ENCODE results near the gene REPIN1. TPM values are rescaled to one million over a fixed set of nuclear protein-coding genes. Genes with fewer than 3 reads are reported as not detected.

REPIN1 gene
- total RNA-seq, 1 donor from 2014 or later = 86.0 TPM

- intact Hi-C loops (cut with DNase I) = no loop called here
- ATAC-seq = no peak
- Histone ChIP-seq H3K9me3 (no peaks in the 10 kb centered on the region), H3K36me3 (peaks cover 50% of the 10 kb centered on the region), H3K4me1 (peaks cover 47% of the 10 kb centered on the region), H3K4me3 (no peak overlapping the region), H3K27ac (no peak overlapping the region), H3K27me3 (ENCODE audit: low read depth) (no peaks in the 10 kb centered on the region)
- TF ChIP-seq CTCF (IDR thresholded peaks at IDR 0.05) = no peak
- DNase-seq = no peak
These were observed 5.8 kb downstream of the REPIN1 start for GRCh38 chr7:150374472-150374871.

GRCh38 chr7:150375662-150376521 lies 7.3 kb downstream of the REPIN1 start:
- H3K27ac ChIP-seq = no peak overlapping the region
- peaks cover 42% of the 10 kb centered on the region for H3K4me1 ChIP-seq
- DNase-seq (no peak), ATAC-seq (no peak)
- H3K9me3 ChIP-seq = no peaks in the 10 kb centered on the region
- no peak for TF ChIP-seq CTCF (IDR thresholded peaks at IDR 0.05)
- no peak overlapping the region for H3K4me3 ChIP-seq
- H3K27me3 ChIP-seq (ENCODE audit: low read depth) = no peaks in the 10 kb centered on the region
- intact Hi-C loops (cut with DNase I) = no loop called here
- peaks cover 38% of the 10 kb centered on the region for H3K36me3 ChIP-seq

GRCh38 chr7:150376560-150376959 lies 7.9 kb downstream of the REPIN1 start:
- Histone ChIP-seq H3K9me3 (no peaks in the 10 kb centered on the region), H3K4me1 (peaks cover 39% of the 10 kb centered on the region), H3K36me3 (peaks cover 32% of the 10 kb centered on the region), H3K27me3 (ENCODE audit: low read depth) (no peaks in the 10 kb centered on the region), H3K27ac (no peak overlapping the region), H3K4me3 (no peak overlapping the region)
- DNase-seq (no peak), ATAC-seq (no peak)
- TF ChIP-seq CTCF (IDR thresholded peaks at IDR 0.05) = no peak
- intact Hi-C loops (cut with DNase I) = no loop called here

DNA sequence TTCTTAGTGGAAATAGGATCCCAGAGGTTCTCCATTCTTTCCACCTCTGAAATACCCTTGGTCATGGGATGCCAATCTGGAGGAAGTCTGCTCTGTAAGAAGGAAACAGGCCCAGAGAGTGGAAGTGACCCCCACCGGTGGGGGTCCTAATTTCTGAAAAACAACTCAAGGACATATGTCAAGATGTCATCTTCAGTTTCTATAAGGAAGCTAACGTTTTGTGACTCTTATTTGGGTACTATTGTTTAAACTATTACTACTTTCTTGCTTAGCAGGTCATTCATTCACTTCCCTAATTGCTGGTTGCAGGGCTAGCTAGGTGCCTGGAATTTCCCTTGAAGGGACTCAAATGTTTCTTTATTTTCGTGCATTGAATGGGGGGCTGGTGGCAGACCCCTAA lies 8.6 kb downstream of the REPIN1 start:
- Histone ChIP-seq H3K4me3 (no peak overlapping the region), H3K9me3 (no peaks in the 10 kb centered on the region), H3K36me3 (peaks cover 25% of the 10 kb centered on the region), H3K27ac (peak overlapping the region; percentile 91), H3K4me1 (peaks cover 39% of the 10 kb centered on the region), H3K27me3 (ENCODE audit: low read depth) (no peaks in the 10 kb centered on the region)
- TF ChIP-seq CTCF (IDR thresholded peaks at IDR 0.05) = no peak
- no peak for DNase-seq
- intact Hi-C loops (cut with DNase I) = no loop called here
- ATAC-seq = no peak

DNA sequence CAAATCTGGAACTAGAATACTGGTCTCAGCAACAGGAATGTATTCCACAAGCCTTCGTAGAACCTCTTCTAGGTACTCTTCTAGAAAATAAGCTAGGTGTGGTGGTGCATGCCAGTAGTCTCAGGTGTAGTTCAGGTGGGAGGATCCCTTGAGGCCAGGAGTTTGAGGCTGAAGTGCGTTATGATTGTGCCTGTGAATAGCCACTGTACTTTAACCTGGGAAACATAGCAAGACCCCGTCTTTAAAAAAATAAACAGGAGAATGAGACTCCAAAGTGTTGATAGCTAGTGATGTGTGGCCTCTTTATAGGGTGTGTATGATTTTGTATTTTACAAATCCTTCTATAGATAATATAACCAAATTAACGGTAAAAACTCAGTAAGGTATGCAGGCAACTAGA lies 9.0 kb downstream of the REPIN1 start:
- Histone ChIP-seq H3K9me3 (no peaks in the 10 kb centered on the region), H3K4me3 (no peak overlapping the region), H3K4me1 (peaks cover 39% of the 10 kb centered on the region), H3K27ac (peak overlapping the region; percentile 91), H3K36me3 (peaks cover 21% of the 10 kb centered on the region), H3K27me3 (ENCODE audit: low read depth) (no peaks in the 10 kb centered on the region)
- ATAC-seq (no peak), DNase-seq (no peak)
- intact Hi-C loops (cut with DNase I) = no loop called here
- no peak for TF ChIP-seq CTCF (IDR thresholded peaks at IDR 0.05)

Data from lower lobe of right lung (tissue), 2 donors.